Measurements from ENCODE around the gene GJB1. TPM values are rescaled to one million over a fixed set of nuclear protein-coding genes. Genes with fewer than 3 reads are reported as not detected.

GJB1 gene
- polyA plus RNA-seq, 3 donors from 2014 or later, result not detected

GRCh38 chrX:71191248-71191647 is 31.8 kb upstream of the GJB1 start:
- no peaks in the 10 kb centered on the region for H3K9me3 Mint-ChIP-seq
- no peaks in the 10 kb centered on the region for H3K36me3 Mint-ChIP-seq
- H3K4me3 Mint-ChIP-seq, result no peak overlapping the region
- peaks cover 0 to 7% (median 6%) of the 10 kb centered on the region in 3 donors for H3K27me3 Mint-ChIP-seq (ENCODE audit: low read depth in 3 of 3)
- no peak for DNase-seq
- peaks cover 7 to 9% of the 10 kb centered on the region in 2 donors for H3K4me1 Mint-ChIP-seq
- H3K27ac Mint-ChIP-seq, result peak overlapping the region in 1 of 6 donors; percentile 69

GRCh38 chrX:71195964-71196649 is 26.9 kb upstream of the GJB1 start:
- H3K4me1 Mint-ChIP-seq, result peaks cover 21 to 26% of the 10 kb centered on the region in 2 donors
- peak overlapping the region; percentile 91 to 98 (median 98) for H3K27ac Mint-ChIP-seq
- peak; percentile 58 to 66 (median 59) for DNase-seq
- no peaks in the 10 kb centered on the region for H3K9me3 Mint-ChIP-seq
- peaks cover 0 to 7% (median 6%) of the 10 kb centered on the region in 3 donors for H3K27me3 Mint-ChIP-seq (ENCODE audit: low read depth in 3 of 3)
- H3K36me3 Mint-ChIP-seq, result no peaks in the 10 kb centered on the region
- peak overlapping the region; percentile 81 to 96 (median 89) for H3K4me3 Mint-ChIP-seq

- peaks cover 21 to 26% of the 10 kb centered on the region in 2 donors for H3K4me1 Mint-ChIP-seq
Measured at GRCh38 chrX:71198066-71198465, 25.0 kb upstream of the GJB1 start.

GRCh38 chrX:71199252-71200008 is 23.6 kb upstream of the GJB1 start:
- peak overlapping the region in 4 of 5 donors; percentile 6 to 53 (median 12) for H3K4me3 Mint-ChIP-seq
- no peak for DNase-seq
- peaks cover 0 to 8% (median 4%) of the 10 kb centered on the region in 3 donors for H3K27me3 Mint-ChIP-seq (ENCODE audit: low read depth in 3 of 3)
- peaks cover 21 to 26% of the 10 kb centered on the region in 2 donors for H3K4me1 Mint-ChIP-seq
- peak overlapping the region in 2 of 6 donors; percentile 46 to 67 for H3K27ac Mint-ChIP-seq
- no peaks in the 10 kb centered on the region for H3K9me3 Mint-ChIP-seq
- H3K36me3 Mint-ChIP-seq, result no peaks in the 10 kb centered on the region

More at GRCh38 chrX:71198066-71198465, 25.0 kb upstream of the GJB1 start:
- Mint-ChIP-seq H3K27ac (peak overlapping the region; percentile 72 to 88 (median 86)), H3K36me3 (no peaks in the 10 kb centered on the region), H3K4me3 (peak overlapping the region; percentile 59 to 94 (median 77)), H3K27me3 (ENCODE audit: low read depth in 3 of 3) (peaks cover 0 to 8% (median 7%) of the 10 kb centered on the region in 3 donors), H3K9me3 (no peaks in the 10 kb centered on the region)
- DNase-seq, result peak in 1 of 3 donors; percentile 18

GRCh38 chrX:71210816-71211215 is 12.2 kb upstream of the GJB1 start:
- peaks cover 0 to 2% (median 0%) of the 10 kb centered on the region in 6 donors for H3K9me3 Mint-ChIP-seq
- peaks cover 3 to 7% (median 3%) of the 10 kb centered on the region in 3 donors for H3K27me3 Mint-ChIP-seq (ENCODE audit: low read depth in 3 of 3)
- no peak overlapping the region for H3K4me3 Mint-ChIP-seq
- no peak overlapping the region for H3K27ac Mint-ChIP-seq
- H3K36me3 Mint-ChIP-seq, result no peaks in the 10 kb centered on the region
- DNase-seq, result no peak
- H3K4me1 Mint-ChIP-seq, result no peaks in the 10 kb centered on the region

- no peak overlapping the region for H3K4me3 Mint-ChIP-seq
- peaks cover 3 to 5% (median 5%) of the 10 kb centered on the region in 3 donors for H3K27me3 Mint-ChIP-seq (ENCODE audit: low read depth in 3 of 3)
- H3K36me3 Mint-ChIP-seq, result no peaks in the 10 kb centered on the region
- no peaks in the 10 kb centered on the region for H3K4me1 Mint-ChIP-seq
- no peak for DNase-seq
- H3K9me3 Mint-ChIP-seq, result peaks cover 0 to 2% (median 0%) of the 10 kb centered on the region in 6 donors
- peak overlapping the region in 1 of 6 donors; percentile 16 for H3K27ac Mint-ChIP-seq
Measured at GRCh38 chrX:71212536-71212935, 10.5 kb upstream of the GJB1 start.

GRCh38 chrX:71214152-71214551 is 8.9 kb upstream of the GJB1 start:
- no peaks in the 10 kb centered on the region for H3K36me3 Mint-ChIP-seq
- no peak overlapping the region for H3K4me3 Mint-ChIP-seq
- no peak overlapping the region for H3K27ac Mint-ChIP-seq
- H3K9me3 Mint-ChIP-seq, result peaks cover 0 to 2% (median 0%) of the 10 kb centered on the region in 6 donors
- no peak for DNase-seq
- H3K4me1 Mint-ChIP-seq, result no peaks in the 10 kb centered on the region
- peaks cover 3 to 5% (median 3%) of the 10 kb centered on the region in 3 donors for H3K27me3 Mint-ChIP-seq (ENCODE audit: low read depth in 3 of 3)

GRCh38 chrX:71214604-71215337 is 8.3 kb upstream of the GJB1 start:
- no peak overlapping the region for H3K27ac Mint-ChIP-seq
- H3K4me3 Mint-ChIP-seq, result no peak overlapping the region

GRCh38 chrX:71215338-71215912 is 7.6 kb upstream of the GJB1 start:
- Mint-ChIP-seq H3K27ac (no peak overlapping the region), H3K4me3 (no peak overlapping the region), H3K9me3 (peaks cover 0 to 2% (median 0%) of the 10 kb centered on the region in 6 donors), H3K36me3 (no peaks in the 10 kb centered on the region), H3K4me1 (no peaks in the 10 kb centered on the region), H3K27me3 (ENCODE audit: low read depth in 3 of 3) (peaks cover 3 to 5% (median 3%) of the 10 kb centered on the region in 3 donors)
- DNase-seq, result no peak

More at GRCh38 chrX:71214604-71215337, 8.3 kb upstream of the GJB1 start:
- Mint-ChIP-seq H3K4me1 (no peaks in the 10 kb centered on the region), H3K36me3 (no peaks in the 10 kb centered on the region), H3K27me3 (ENCODE audit: low read depth in 3 of 3) (peaks cover 3 to 5% (median 3%) of the 10 kb centered on the region in 3 donors), H3K9me3 (peaks cover 0 to 2% (median 0%) of the 10 kb centered on the region in 6 donors)
- DNase-seq, result no peak

GRCh38 chrX:71216485-71216884 is 6.5 kb upstream of the GJB1 start:
- DNase-seq, result no peak
- no peak overlapping the region for H3K27ac Mint-ChIP-seq
- H3K27me3 Mint-ChIP-seq (ENCODE audit: low read depth in 3 of 3), result peaks cover 2 to 3% (median 3%) of the 10 kb centered on the region in 3 donors
- no peaks in the 10 kb centered on the region for H3K4me1 Mint-ChIP-seq
- H3K36me3 Mint-ChIP-seq, result no peaks in the 10 kb centered on the region
- H3K4me3 Mint-ChIP-seq, result no peak overlapping the region
- H3K9me3 Mint-ChIP-seq, result peaks cover 0 to 2% (median 0%) of the 10 kb centered on the region in 6 donors

GRCh38 chrX:71217298-71217697 is 5.7 kb upstream of the GJB1 start:
- peaks cover 0 to 2% (median 0%) of the 10 kb centered on the region in 6 donors for H3K9me3 Mint-ChIP-seq
- H3K4me3 Mint-ChIP-seq, result no peak overlapping the region
- peaks cover 2 to 3% (median 3%) of the 10 kb centered on the region in 3 donors for H3K27me3 Mint-ChIP-seq (ENCODE audit: low read depth in 3 of 3)
- H3K36me3 Mint-ChIP-seq, result no peaks in the 10 kb centered on the region
- H3K27ac Mint-ChIP-seq, result no peak overlapping the region
- no peak for DNase-seq
- no peaks in the 10 kb centered on the region for H3K4me1 Mint-ChIP-seq

- no peak overlapping the region for H3K27ac Mint-ChIP-seq
- no peaks in the 10 kb centered on the region for H3K9me3 Mint-ChIP-seq
- H3K4me1 Mint-ChIP-seq, result no peaks in the 10 kb centered on the region
- H3K36me3 Mint-ChIP-seq, result no peaks in the 10 kb centered on the region
- H3K27me3 Mint-ChIP-seq (ENCODE audit: low read depth in 3 of 3), result peaks cover 0 to 2% (median 2%) of the 10 kb centered on the region in 3 donors
- no peak for DNase-seq
- no peak overlapping the region for H3K4me3 Mint-ChIP-seq
Measured at GRCh38 chrX:71221145-71221544, 1.9 kb upstream of the GJB1 start.

- Mint-ChIP-seq H3K27me3 (ENCODE audit: low read depth in 3 of 3) (peaks cover 0 to 8% (median 2%) of the 10 kb centered on the region in 3 donors), H3K27ac (no peak overlapping the region), H3K36me3 (no peaks in the 10 kb centered on the region), H3K9me3 (no peaks in the 10 kb centered on the region), H3K4me3 (no peak overlapping the region), H3K4me1 (no peaks in the 10 kb centered on the region)
- DNase-seq, result no peak
Measured at GRCh38 chrX:71224098-71224708, 1.2 kb downstream of the GJB1 start.
